HG03175 (cell line): Measurements from ENCODE around the gene MYO5C.
"Not testable (repeated sequence)": the region's sequence is repeated elsewhere in the genome, so short reads cannot be mapped to it uniquely, and the experiment has no call there.

Experiments used
- ATAC-seq: cut with Tn5 transposase; IDR thresholded peaks from one replicate; pipeline ENCODE4 v1.9.1; 2021; ENCODE audit warnings: mild to moderate bottlenecking, moderate library complexity; ENCODE audit not compliant: unreplicated experiment

Gene MYO5C

GRCh38 chr15:52309154-52309548 is 13.5 kb upstream of the MYO5C start:
- ATAC-seq = peak; percentile 70

- peak; percentile 86 for ATAC-seq
Measured at GRCh38 chr15:52308446-52309153, 13.0 kb upstream of the MYO5C start.

GRCh38 chr15:52307847-52308246 is 12.2 kb upstream of the MYO5C start:
- no peak for ATAC-seq

GRCh38 chr15:52306270-52306669 is 10.7 kb upstream of the MYO5C start:
- no peak for ATAC-seq

DNA sequence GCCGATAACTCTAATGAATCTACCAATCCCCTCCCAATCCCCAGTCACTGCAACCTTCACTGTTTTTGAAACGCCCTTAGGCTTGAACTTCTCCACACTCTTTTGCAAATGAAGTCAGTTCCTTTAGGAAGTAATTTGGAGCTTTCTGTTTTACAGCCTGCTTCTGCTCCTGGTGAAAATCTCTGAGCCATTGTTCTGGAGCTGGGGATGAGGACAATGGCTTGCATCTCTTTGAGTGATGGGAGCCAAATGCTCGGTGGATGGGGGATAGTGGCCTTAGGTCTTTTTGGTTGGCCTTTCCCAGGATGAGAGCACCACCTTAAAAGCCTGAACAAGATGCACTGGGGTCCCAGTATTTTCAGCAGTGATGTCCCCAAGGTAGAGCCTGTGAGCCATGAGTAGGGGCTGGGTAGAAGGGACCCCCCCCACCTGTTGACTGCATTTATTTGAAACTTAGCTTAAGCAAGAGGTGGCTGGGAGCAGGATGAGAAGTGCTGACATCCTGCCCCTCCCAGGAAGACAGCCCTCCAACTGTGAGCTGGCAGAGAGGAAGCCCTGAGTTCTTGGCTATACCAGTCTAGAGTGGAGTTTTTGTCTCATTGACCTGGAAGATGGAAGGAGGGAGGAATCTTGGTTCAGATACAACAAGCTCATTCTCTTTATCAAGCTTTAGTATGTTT is 7.6 kb upstream of the MYO5C start:
- ATAC-seq = no peak

DNA sequence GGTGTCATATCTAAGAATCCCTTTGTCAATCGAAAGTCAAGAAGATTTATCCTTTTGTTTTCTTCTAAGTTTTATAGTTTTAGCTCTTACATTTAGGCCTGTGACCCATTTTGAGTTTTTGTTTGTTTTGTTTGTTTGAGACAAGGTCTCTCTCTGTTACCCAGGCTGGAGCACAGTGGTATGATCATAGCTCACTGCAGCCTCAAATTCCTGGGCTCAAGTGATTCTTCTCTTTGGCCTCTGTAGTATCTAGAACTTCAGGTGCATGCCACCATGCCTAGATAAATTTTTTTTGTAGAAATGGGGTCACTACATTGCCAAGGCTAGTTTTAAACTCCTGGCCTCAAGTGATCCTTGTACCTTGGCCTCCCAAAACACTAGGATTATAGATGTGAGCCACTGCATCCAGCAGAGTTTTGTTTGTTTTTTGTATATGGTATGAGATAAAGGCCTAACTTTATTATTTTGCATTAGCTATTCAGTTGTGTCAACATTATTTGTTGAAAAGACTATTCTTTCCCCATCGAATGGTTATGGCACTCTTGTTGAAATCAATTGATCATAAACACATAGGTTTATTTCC is 5.8 kb upstream of the MYO5C start:
- no peak for ATAC-seq

- ATAC-seq = no peak
Measured at GRCh38 chr15:52294881-52295420, 653 bp downstream of the MYO5C start.

- ATAC-seq = no peak
Measured at GRCh38 chr15:52292780-52293392, 2.7 kb downstream of the MYO5C start.

- ATAC-seq = peak; percentile 46
Measured at GRCh38 chr15:52291204-52291603, 4.4 kb downstream of the MYO5C start.

- ATAC-seq = no peak
Measured at GRCh38 chr15:52290800-52291199, 4.8 kb downstream of the MYO5C start.

GRCh38 chr15:52290329-52290728 is 5.3 kb downstream of the MYO5C start:
- no peak for ATAC-seq

GRCh38 chr15:52289629-52290081 is 5.9 kb downstream of the MYO5C start:
- ATAC-seq = no peak

DNA sequence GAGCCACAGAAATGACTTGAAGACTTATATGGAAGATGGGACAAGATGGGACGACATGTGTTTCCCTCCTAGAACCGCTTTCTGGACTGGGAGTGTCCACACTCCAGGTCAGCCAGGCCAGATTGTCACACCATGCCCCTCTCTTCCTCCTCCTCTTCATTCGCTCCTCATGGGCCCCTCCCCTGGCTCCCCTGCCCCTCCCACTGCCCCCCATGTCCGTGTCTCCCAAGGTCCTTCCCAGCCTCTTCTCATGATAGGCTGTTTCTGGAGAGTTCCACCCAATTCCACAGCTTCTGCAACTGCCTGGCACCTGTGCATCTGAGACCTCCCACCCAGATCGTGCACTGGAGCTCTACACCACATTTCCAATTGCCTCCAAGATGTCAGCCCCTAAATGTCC is 6.6 kb downstream of the MYO5C start:
- ATAC-seq = no peak

DNA sequence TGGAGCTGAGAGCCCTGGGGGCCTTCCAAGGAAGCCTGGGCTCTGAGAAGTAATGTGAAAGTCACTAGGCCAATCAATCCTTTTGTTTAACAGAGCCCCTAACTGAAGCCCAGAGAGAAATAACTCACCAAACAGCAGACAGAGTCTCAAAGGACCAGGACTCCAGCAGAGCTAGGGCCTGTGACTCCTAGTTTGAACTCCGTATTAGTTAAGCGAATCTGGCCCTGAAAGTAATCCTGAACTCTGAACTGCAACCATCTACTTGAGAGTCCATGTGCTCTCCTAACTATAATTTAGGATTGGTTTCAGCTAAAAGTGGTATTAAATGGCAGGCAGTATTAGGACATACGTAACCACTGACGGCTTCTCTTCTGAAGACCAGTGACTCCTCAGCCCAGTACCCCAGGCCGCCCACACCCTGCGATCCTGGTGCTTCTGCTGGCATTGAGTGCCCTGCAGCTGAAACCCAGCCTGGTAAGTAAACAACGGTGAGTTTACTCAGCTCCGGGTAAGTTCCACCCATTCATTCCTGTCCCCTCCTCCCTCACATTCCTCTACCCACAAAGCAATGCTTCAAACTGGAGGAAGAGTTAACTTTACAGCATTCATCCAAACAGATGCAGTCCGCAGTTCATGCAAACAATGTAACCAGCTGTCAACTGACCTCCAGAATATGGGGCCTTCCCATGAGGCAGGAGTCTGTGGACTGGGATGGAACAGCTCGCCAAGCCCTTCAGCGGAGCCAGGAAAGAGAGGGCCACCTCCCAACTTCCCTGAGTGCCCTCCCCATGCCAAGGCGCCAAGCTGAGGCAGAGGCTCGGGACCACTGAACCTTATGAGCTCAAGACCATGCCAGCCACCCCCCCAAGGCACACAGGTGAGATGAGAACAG is 7.3 kb downstream of the MYO5C start:
- no peak for ATAC-seq

GRCh38 chr15:52287114-52287513 is 8.5 kb downstream of the MYO5C start:
- ATAC-seq = no peak

GRCh38 chr15:52285941-52286340 is 9.7 kb downstream of the MYO5C start:
- ATAC-seq = not testable (repeated sequence)

- no peak for ATAC-seq
Measured at GRCh38 chr15:52284164-52284563, 11.4 kb downstream of the MYO5C start.

DNA sequence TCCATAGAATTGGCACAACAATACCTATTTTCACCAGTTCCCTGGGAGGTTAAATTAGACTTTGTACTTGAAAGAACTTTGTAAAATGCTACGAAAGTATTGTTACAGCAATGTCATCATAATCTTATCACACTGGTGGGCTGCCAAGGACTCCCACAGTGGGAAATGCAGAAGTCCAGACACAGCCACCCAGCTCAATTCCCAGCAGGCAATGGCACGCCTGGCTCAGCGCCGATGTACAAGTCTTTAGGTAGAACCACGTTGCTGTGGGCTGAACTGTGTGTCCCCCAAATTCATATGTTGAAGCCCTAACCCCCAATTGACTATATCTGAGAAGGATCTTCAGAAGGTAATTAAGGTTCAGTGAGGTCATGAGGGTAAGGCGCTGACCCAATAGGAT is 12.3 kb downstream of the MYO5C start:
- ATAC-seq = no peak

GRCh38 chr15:52282418-52282817 is 13.2 kb downstream of the MYO5C start:
- no peak for ATAC-seq
